ENCODE measurements around the gene HGS.

The HGS gene

GRCh38 chr17:81656835-81657234 lies 27.0 kb upstream of the HGS start:
- H3K4me1 ChIP-seq (ENCODE audit: insufficient read depth, insufficient read length) = peaks cover 20% of the 10 kb centered on the region
- DNase-seq (ENCODE audit: low read depth, low spot score) = no peak
- H3K4me3 ChIP-seq (ENCODE audit: insufficient read length, low read depth) = no peak overlapping the region
- H3K9me3 ChIP-seq (ENCODE audit: insufficient read depth, low read length) = no peaks in the 10 kb centered on the region
- H3K9ac ChIP-seq (ENCODE audit: insufficient read length, low read depth) = peak overlapping the region; percentile 10
- H3K27me3 ChIP-seq (ENCODE audit: insufficient read depth, insufficient read length) = no peaks in the 10 kb centered on the region
- H3K36me3 ChIP-seq (ENCODE audit: insufficient read depth, insufficient read length, low read length) = no peaks in the 10 kb centered on the region
- no peak for TF ChIP-seq YY1 (IDR thresholded peaks at IDR 0.05; ENCODE audit: insufficient read depth, insufficient read length)

DNA sequence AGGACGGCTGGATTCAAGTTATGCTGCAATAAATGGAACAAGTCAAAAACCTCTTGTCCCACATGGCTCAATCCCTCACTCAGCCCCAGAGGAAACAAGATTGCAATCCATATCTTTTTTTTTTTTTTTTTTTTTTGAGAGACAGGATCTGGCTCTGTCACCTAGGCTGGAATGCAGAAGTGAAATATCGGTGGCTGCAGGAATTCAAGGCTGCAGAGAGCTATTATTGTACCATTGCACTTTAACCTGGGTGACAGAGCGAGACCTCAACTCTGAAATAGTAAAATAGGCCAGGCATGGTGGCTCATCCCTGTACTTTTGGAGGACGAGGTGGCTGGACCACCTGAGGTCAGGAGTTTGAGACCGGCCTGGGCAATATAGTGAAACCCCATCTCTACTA lies 24.8 kb upstream of the HGS start:
- no peaks in the 10 kb centered on the region for H3K9me3 ChIP-seq (ENCODE audit: insufficient read depth, low read length)
- DNase-seq (ENCODE audit: low read depth, low spot score) = no peak
- no peak for TF ChIP-seq YY1 (IDR thresholded peaks at IDR 0.05; ENCODE audit: insufficient read depth, insufficient read length)
- no peak for TF ChIP-seq ZNF274 (IDR thresholded peaks at IDR 0.05; ENCODE audit: low read depth, low read length)
- TF ChIP-seq SUZ12 (IDR thresholded peaks at IDR 0.05; ENCODE audit: extremely low read depth, insufficient read depth, insufficient read length) = no peak

DNA sequence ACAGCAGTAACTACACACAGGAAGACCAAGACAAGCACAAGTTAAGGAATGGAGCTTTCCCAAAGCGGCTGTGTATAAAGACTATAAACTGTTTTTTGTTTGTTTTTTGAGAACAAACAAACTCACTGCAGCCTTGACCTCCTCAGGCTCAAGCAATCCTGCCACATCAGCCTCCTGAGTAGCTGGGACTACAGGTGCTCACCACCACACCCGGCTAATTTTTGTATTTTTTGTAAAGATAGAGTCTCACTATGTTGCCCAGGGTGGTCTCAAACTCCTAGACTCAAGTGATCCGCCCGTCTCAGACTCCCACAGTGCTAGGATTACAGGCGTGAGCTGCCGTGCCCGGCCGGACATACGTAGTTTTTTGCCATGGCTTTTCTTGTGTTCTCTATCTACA lies 23.4 kb upstream of the HGS start:
- Histone ChIP-seq H3K36me3 (ENCODE audit: insufficient read depth, insufficient read length, low read length) (peaks cover 17% of the 10 kb centered on the region), H3K27me3 (ENCODE audit: insufficient read depth, insufficient read length) (no peaks in the 10 kb centered on the region), H3K9ac (ENCODE audit: insufficient read length, low read depth) (no peak overlapping the region), H3K9me3 (ENCODE audit: insufficient read depth, low read length) (no peaks in the 10 kb centered on the region), H3K4me1 (ENCODE audit: insufficient read depth, insufficient read length) (peaks cover 20% of the 10 kb centered on the region), H3K4me3 (ENCODE audit: insufficient read length, low read depth) (no peak overlapping the region)
- TF ChIP-seq ZNF274 (IDR thresholded peaks at IDR 0.05; ENCODE audit: low read depth, low read length) = no peak
- TF ChIP-seq SUZ12 (IDR thresholded peaks at IDR 0.05; ENCODE audit: extremely low read depth, insufficient read depth, insufficient read length) = no peak
- no peak for TF ChIP-seq YY1 (IDR thresholded peaks at IDR 0.05; ENCODE audit: insufficient read depth, insufficient read length)
- DNase-seq (ENCODE audit: low read depth, low spot score) = no peak

More for the DNA sequence above, 24.8 kb upstream of the HGS start:
- no peak overlapping the region for H3K9ac ChIP-seq (ENCODE audit: insufficient read length, low read depth)
- no peak overlapping the region for H3K4me3 ChIP-seq (ENCODE audit: insufficient read length, low read depth)
- peaks cover 3% of the 10 kb centered on the region for H3K36me3 ChIP-seq (ENCODE audit: insufficient read depth, insufficient read length, low read length)
- H3K27me3 ChIP-seq (ENCODE audit: insufficient read depth, insufficient read length) = no peaks in the 10 kb centered on the region
- H3K4me1 ChIP-seq (ENCODE audit: insufficient read depth, insufficient read length) = peaks cover 18% of the 10 kb centered on the region

DNA sequence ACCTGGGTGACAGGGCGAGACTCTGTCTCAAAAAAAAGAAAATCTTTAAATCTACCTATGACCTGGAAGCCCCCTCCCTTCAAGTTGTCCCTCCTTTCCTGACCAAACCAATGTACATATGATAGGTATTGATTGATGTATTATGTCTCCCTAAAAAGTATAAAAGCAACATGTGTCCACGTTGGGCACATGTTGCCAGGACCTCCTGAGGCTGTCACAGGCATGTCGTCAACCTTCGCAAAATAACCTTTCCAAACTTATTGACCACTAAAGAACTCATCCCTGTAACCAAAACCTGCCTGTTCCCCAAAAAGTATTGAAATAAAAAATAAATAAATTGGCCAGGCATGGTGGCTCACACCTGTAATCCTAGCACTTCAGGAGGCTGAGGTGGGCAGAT lies 21.8 kb upstream of the HGS start:
- Histone ChIP-seq H3K27me3 (ENCODE audit: insufficient read depth, insufficient read length) (no peaks in the 10 kb centered on the region), H3K4me1 (ENCODE audit: insufficient read depth, insufficient read length) (peaks cover 14% of the 10 kb centered on the region), H3K36me3 (ENCODE audit: insufficient read depth, insufficient read length, low read length) (peaks cover 18% of the 10 kb centered on the region), H3K9me3 (ENCODE audit: insufficient read depth, low read length) (no peaks in the 10 kb centered on the region), H3K4me3 (ENCODE audit: insufficient read length, low read depth) (no peak overlapping the region), H3K9ac (ENCODE audit: insufficient read length, low read depth) (no peak overlapping the region)
- no peak for DNase-seq (ENCODE audit: low read depth, low spot score)
- TF ChIP-seq SUZ12 (IDR thresholded peaks at IDR 0.05; ENCODE audit: extremely low read depth, insufficient read depth, insufficient read length) (no peak), ZNF274 (IDR thresholded peaks at IDR 0.05; ENCODE audit: low read depth, low read length) (no peak), YY1 (IDR thresholded peaks at IDR 0.05; ENCODE audit: insufficient read depth, insufficient read length) (no peak)

GRCh38 chr17:81664051-81664470 lies 19.8 kb upstream of the HGS start:
- H3K9me3 ChIP-seq (ENCODE audit: insufficient read depth, low read length) = no peaks in the 10 kb centered on the region
- TF ChIP-seq SUZ12 (IDR thresholded peaks at IDR 0.05; ENCODE audit: extremely low read depth, insufficient read depth, insufficient read length) (no peak), ZNF274 (IDR thresholded peaks at IDR 0.05; ENCODE audit: low read depth, low read length) (no peak), YY1 (IDR thresholded peaks at IDR 0.05; ENCODE audit: insufficient read depth, insufficient read length) (no peak)
- H3K27me3 ChIP-seq (ENCODE audit: insufficient read depth, insufficient read length) = no peaks in the 10 kb centered on the region
- peak overlapping the region; percentile 54 for H3K9ac ChIP-seq (ENCODE audit: insufficient read length, low read depth)
- H3K4me3 ChIP-seq (ENCODE audit: insufficient read length, low read depth) = no peak overlapping the region
- peaks cover 20% of the 10 kb centered on the region for H3K4me1 ChIP-seq (ENCODE audit: insufficient read depth, insufficient read length)
- DNase-seq (ENCODE audit: low read depth, low spot score) = no peak
- peaks cover 35% of the 10 kb centered on the region for H3K36me3 ChIP-seq (ENCODE audit: insufficient read depth, insufficient read length, low read length)

DNA sequence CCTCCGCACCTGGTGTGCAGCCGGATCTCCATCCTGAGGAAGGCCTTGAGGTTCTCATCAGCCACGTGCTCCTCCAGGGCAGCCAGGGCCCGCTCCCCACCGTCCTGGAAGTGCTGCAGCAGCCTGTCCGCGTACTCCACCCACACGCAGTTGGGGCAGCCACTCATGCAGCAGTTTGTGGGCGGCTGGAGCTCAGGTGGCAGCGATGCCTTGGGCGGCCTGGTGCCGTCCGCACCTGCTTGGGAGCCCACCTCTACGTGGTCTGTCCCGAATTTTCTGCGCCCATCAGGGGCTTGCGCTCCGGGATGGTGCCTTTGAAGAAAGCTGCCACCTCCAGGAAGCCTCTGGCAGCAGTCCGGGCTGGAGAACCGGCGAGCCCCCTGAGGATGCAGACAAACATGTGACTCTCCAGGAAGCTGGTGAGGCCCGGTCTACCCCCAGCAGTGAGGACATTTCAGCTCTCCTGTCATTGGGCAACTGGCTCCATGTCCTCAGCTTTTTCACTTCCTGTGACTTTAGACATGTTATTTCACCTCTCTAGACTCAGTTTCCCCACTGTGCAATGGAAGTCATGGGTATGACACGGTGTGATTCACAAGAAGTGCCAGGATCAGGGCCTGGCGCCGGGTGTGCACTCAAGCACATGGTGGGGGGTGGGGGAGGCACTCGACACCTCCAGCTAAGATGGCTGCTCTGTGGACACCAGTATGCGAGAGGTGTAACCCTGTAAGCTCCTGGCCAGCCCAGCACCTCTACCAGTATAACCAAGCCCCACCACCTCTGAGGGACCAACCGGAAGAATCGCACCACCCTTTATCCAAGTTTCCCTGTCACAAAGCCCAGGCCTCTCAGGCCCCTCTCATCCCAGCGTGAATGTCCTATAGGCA lies 18.4 kb upstream of the HGS start:
- no peak for TF ChIP-seq SUZ12 (IDR thresholded peaks at IDR 0.05; ENCODE audit: extremely low read depth, insufficient read depth, insufficient read length)
- peak; percentile 34 for TF ChIP-seq YY1 (IDR thresholded peaks at IDR 0.05; ENCODE audit: insufficient read depth, insufficient read length)
- no peak for TF ChIP-seq ZNF274 (IDR thresholded peaks at IDR 0.05; ENCODE audit: low read depth, low read length)
- no peak for DNase-seq (ENCODE audit: low read depth, low spot score)
- H3K9me3 ChIP-seq (ENCODE audit: insufficient read depth, low read length) = no peaks in the 10 kb centered on the region
- no peaks in the 10 kb centered on the region for H3K27me3 ChIP-seq (ENCODE audit: insufficient read depth, insufficient read length)
- peak overlapping the region; percentile 93 for H3K4me3 ChIP-seq (ENCODE audit: insufficient read length, low read depth)
- H3K4me1 ChIP-seq (ENCODE audit: insufficient read depth, insufficient read length) = peaks cover 25% of the 10 kb centered on the region
- H3K36me3 ChIP-seq (ENCODE audit: insufficient read depth, insufficient read length, low read length) = peaks cover 48% of the 10 kb centered on the region
- H3K9ac ChIP-seq (ENCODE audit: insufficient read length, low read depth) = peak overlapping the region; percentile 100

GRCh38 chr17:81666092-81666341 lies 17.8 kb upstream of the HGS start:
- H3K9ac ChIP-seq (ENCODE audit: insufficient read length, low read depth) = peak overlapping the region; percentile 100
- peaks cover 25% of the 10 kb centered on the region for H3K4me1 ChIP-seq (ENCODE audit: insufficient read depth, insufficient read length)
- TF ChIP-seq ZNF274 (IDR thresholded peaks at IDR 0.05; ENCODE audit: low read depth, low read length) (no peak), SUZ12 (IDR thresholded peaks at IDR 0.05; ENCODE audit: extremely low read depth, insufficient read depth, insufficient read length) (no peak), YY1 (IDR thresholded peaks at IDR 0.05; ENCODE audit: insufficient read depth, insufficient read length) (no peak)
- peak overlapping the region; percentile 93 for H3K4me3 ChIP-seq (ENCODE audit: insufficient read length, low read depth)
- no peaks in the 10 kb centered on the region for H3K9me3 ChIP-seq (ENCODE audit: insufficient read depth, low read length)
- no peak for DNase-seq (ENCODE audit: low read depth, low spot score)
- H3K36me3 ChIP-seq (ENCODE audit: insufficient read depth, insufficient read length, low read length) = peaks cover 54% of the 10 kb centered on the region
- H3K27me3 ChIP-seq (ENCODE audit: insufficient read depth, insufficient read length) = no peaks in the 10 kb centered on the region

All from NT2/D1 (cell line).